ENCODE measurements around the gene SATB1. TPM values are rescaled to one million over a fixed set of nuclear protein-coding genes. Genes with fewer than 3 reads are reported as not detected.
A peak's percentile ranks its signal among the peaks of the same experiment; 100 is the strongest.
"Not testable (repeated sequence)": the region's sequence is repeated elsewhere in the genome, so short reads cannot be mapped to it uniquely, and the experiment has no call there.

The SATB1 gene
- total RNA-seq, 2 donors from 2014 or later: 36.1 to 50.8 TPM

DNA sequence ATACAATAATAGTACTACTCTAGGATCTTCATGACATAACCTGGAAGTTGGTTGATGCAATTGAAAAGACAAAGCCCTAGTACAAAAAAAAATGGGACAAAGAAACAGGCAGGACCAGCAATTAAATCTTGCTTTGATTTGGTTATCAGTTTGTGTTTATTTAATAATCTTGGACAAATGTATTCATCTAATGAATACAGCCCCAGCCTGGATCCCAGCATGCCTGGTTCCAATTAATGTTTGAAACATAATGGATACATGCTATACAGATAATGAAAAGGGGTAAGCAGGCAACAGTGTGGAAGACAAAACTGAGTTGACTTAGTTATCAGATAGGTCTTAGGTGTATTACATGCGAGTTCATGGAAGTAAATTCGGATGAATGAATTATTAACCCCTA lies 29.6 kb upstream of the SATB1 start:
- intact Hi-C loops (cut with DNase I): no loop called here
- Histone ChIP-seq H3K36me3 (replicated peaks in 1 of 2; ENCODE audit: insufficient read depth in 1 of 2, low read depth in 2 of 2) (no peaks in the 10 kb centered on the region), H3K27me3 (no peaks in the 10 kb centered on the region), H3K27ac (no peak overlapping the region), H3K4me1 (no peaks in the 10 kb centered on the region), H3K9me3 (no peaks in the 10 kb centered on the region), H3K4me3 (no peak overlapping the region)
- WGBS, 2 donors: 80 to 81% methylated on average over 2 of the region's 2 CpGs
- ATAC-seq (no peak), DNase-seq (no peak)
- no peak for TF ChIP-seq CTCF (IDR thresholded peaks at IDR 0.05)
- no peak for TF ChIP-seq POLR2A (IDR thresholded peaks at IDR 0.05)

DNA sequence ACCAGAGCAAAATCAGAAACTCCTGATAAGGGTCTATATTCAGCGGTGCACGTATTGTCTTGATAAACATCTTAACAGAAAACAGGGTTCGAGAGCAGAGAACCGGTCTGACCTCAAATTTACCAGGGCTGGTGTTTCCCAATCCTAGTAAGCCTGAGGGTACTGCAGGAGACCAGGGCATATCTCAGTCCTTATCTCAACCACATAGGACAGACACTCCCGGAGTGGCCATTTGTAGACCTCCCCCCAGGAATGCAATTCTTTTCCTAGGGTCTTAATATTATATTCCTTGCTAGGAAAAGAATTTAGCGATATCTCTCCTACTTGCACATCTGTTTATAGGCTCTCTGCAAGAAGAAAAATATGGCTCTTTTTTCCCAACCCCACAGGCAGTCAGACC lies 24.5 kb upstream of the SATB1 start:
- intact Hi-C loops (cut with DNase I); H3K27ac ChIP-seq: not testable (repeated sequence)

DNA sequence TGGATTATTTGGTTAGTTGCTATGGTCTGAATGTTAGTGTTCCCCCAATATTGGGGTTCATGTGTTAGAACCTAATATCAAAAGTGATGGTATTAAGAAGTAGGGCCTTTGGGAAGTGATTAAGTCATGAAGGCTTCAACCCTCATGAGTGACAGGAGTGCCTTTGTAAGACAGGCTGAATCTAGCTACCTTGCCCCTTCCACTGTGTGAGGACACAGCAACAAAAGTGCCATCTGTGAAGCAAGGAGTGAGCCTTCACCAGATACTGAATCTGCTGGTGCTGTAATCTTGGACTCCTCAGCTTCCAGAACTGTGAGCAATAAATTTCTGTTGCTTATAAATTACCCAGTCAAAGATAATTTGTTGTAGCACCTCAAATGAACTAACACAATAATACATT lies 22.6 kb upstream of the SATB1 start:
- H3K4me1 ChIP-seq: peaks cover 25% of the 10 kb centered on the region
- no peaks in the 10 kb centered on the region for H3K27me3 ChIP-seq
- intact Hi-C loops (cut with DNase I): no loop called here
- no peak overlapping the region for H3K4me3 ChIP-seq
- no peaks in the 10 kb centered on the region for H3K9me3 ChIP-seq
- DNase-seq (no peak), ATAC-seq (no peak)
- no peaks in the 10 kb centered on the region for H3K36me3 ChIP-seq (replicated peaks in 1 of 2; ENCODE audit: insufficient read depth in 1 of 2, low read depth in 2 of 2)
- TF ChIP-seq CTCF (IDR thresholded peaks at IDR 0.05) (no peak), POLR2A (IDR thresholded peaks at IDR 0.05) (no peak)
- no peak overlapping the region for H3K27ac ChIP-seq

More for the DNA sequence above, 24.5 kb upstream of the SATB1 start:
- H3K4me3 ChIP-seq; H3K9me3 ChIP-seq; DNase-seq; H3K27me3 ChIP-seq; ATAC-seq; H3K36me3 ChIP-seq (replicated peaks in 1 of 2; ENCODE audit: insufficient read depth in 1 of 2, low read depth in 2 of 2): not testable (repeated sequence)
- 93 to 96% methylated on average over 6 of the region's 6 CpGs for WGBS, 2 donors
- H3K4me1 ChIP-seq: peaks cover 13% of the 10 kb centered on the region

- TF ChIP-seq CTCF (IDR thresholded peaks at IDR 0.05): no peak
- no peak for DNase-seq
Measured at GRCh38 chr3:18446149-18446825, 21.1 kb upstream of the SATB1 start.

GRCh38 chr3:18445401-18446148 lies 20.4 kb upstream of the SATB1 start:
- WGBS, 2 donors: 6 to 9% methylated on average over 15 to 30 of the region's 33 CpGs
- intact Hi-C loops (cut with DNase I): no loop called here
- H3K27me3 ChIP-seq: no peaks in the 10 kb centered on the region
- H3K4me3 ChIP-seq: peak overlapping the region; percentile 28
- DNase-seq (peak in 3 of 4 donors; percentile 26 to 32 (median 27)), ATAC-seq (peak; percentile 17)
- H3K27ac ChIP-seq: peak overlapping the region in 3 of 4 donors; percentile 42 to 82 (median 57)
- H3K9me3 ChIP-seq: no peaks in the 10 kb centered on the region
- TF ChIP-seq POLR2A (IDR thresholded peaks at IDR 0.05) (no peak), CTCF (IDR thresholded peaks at IDR 0.05) (peak in 2 of 7 experiments; percentile 18 to 39)
- H3K36me3 ChIP-seq (replicated peaks in 1 of 2; ENCODE audit: insufficient read depth in 1 of 2, low read depth in 2 of 2): no peaks in the 10 kb centered on the region
- peaks cover 25% of the 10 kb centered on the region for H3K4me1 ChIP-seq

More at GRCh38 chr3:18446149-18446825, 21.1 kb upstream of the SATB1 start:
- H3K9me3 ChIP-seq: no peaks in the 10 kb centered on the region
- no peak overlapping the region for H3K4me3 ChIP-seq
- H3K27ac ChIP-seq: peak overlapping the region in 1 of 4 donors; percentile 82
- intact Hi-C loops (cut with DNase I): no loop called here
- no peak for ATAC-seq
- WGBS, 2 donors: 22 to 24% methylated on average over 7 of the region's 7 CpGs
- no peaks in the 10 kb centered on the region for H3K27me3 ChIP-seq
- H3K4me1 ChIP-seq: peaks cover 25% of the 10 kb centered on the region
- no peaks in the 10 kb centered on the region for H3K36me3 ChIP-seq (replicated peaks in 1 of 2; ENCODE audit: insufficient read depth in 1 of 2, low read depth in 2 of 2)

Measured in body of pancreas (tissue), 4 donors.